SU-DHL-6 (cell line): ENCODE measurements around the gene FOCAD.
"Not testable (repeated sequence)": the region's sequence is repeated elsewhere in the genome, so short reads cannot be mapped to it uniquely, and the experiment has no call there.

Experiments
- H2AFZ ChIP-seq: fragments of 200-600 bp; sonication (generic); 2 replicates; pipeline ENCODE4 v1.6.1; 2014; ENCODE audit warnings: low read depth, mild to moderate bottlenecking, moderate library complexity, mixed read lengths, antibody characterized with exemption, low read length; ENCODE audit not compliant: severe bottlenecking
- H3F3A ChIP-seq: fragments of 200-600 bp; shearing (Covaris generic); 2 replicates; pipeline ENCODE4 v1.6.0; 2016; ENCODE audit warnings: antibody characterized with exemption, mild to moderate bottlenecking; ENCODE audit not compliant: insufficient read depth
- H3K27ac ChIP-seq: fragments of 200-600 bp; sonication (generic); 2 replicates; pipeline ENCODE4 v1.5.1; 2016; ENCODE audit warnings: low read depth, mild to moderate bottlenecking, low read length, moderate library complexity, mixed read lengths
- H3K27me3 ChIP-seq: fragments of 200-600 bp; sonication (generic), shearing (Covaris generic); 2 replicates; pipeline ENCODE4 v1.6.0; 2014; ENCODE audit warnings: mild to moderate bottlenecking, low read length
- H3K36me3 ChIP-seq: fragments of 200-600 bp; sonication (generic); 2 replicates; pipeline ENCODE4 v1.6.1; 2014; ENCODE audit warnings: mild to moderate bottlenecking, low read length, mixed read lengths
- H3K4me2 ChIP-seq: fragments of 300-600, 200-600 bp; shearing (Covaris generic), sonication (generic); 2 replicates; pipeline ENCODE4 v1.6.0; 2014; ENCODE audit warnings: low read length, low read depth, mild to moderate bottlenecking; ENCODE audit not compliant: poor library complexity, severe bottlenecking
- H3K4me3 ChIP-seq: fragments of 200-600 bp; sonication (generic); 2 replicates; pipeline ENCODE4 v1.5.1; 2014; ENCODE audit warnings: antibody characterized with exemption, low read length, mild to moderate bottlenecking, mixed read lengths; ENCODE audit not compliant: insufficient read depth, poor library complexity, severe bottlenecking
- H3K79me2 ChIP-seq: fragments of 200-600 bp; sonication (generic); 2 replicates; pipeline ENCODE4 v1.6.1; 2014; ENCODE audit warnings: mild to moderate bottlenecking, low read length, moderate library complexity; ENCODE audit not compliant: insufficient read depth
- H3K9ac ChIP-seq: fragments of 200-600 bp; sonication (generic); 2 replicates; pipeline ENCODE4 v1.7.0; 2014; ENCODE audit warnings: mild to moderate bottlenecking, low read length
- H3K9me2 ChIP-seq: fragments of 200-600 bp; sonication (generic); replicated peaks from 2 replicates; pipeline ENCODE4 v1.6.1; 2014; ENCODE audit warnings: low read length; ENCODE audit not compliant: insufficient read depth
- H3K9me3 ChIP-seq: fragments of 200-600 bp; sonication (generic); 2 replicates; pipeline ENCODE4 v1.6.1; 2014; ENCODE audit warnings: low read length, mixed read lengths; ENCODE audit not compliant: insufficient read depth
- H4K20me1 ChIP-seq: fragments of 200-600 bp; sonication (generic); 2 replicates; pipeline ENCODE4 v1.6.1; 2014; ENCODE audit warnings: low read depth, mild to moderate bottlenecking, antibody characterized with exemption, low read length, moderate library complexity, mixed read lengths
- CTCF ChIP-seq: fragments of 200-600 bp; sonication (generic); IDR thresholded peaks from one replicate; pipeline ENCODE4 v1.5.1; 2017; ENCODE audit warnings: antibody characterized with exemption, mild to moderate bottlenecking, low read length, moderate library complexity; ENCODE audit not compliant: insufficient read depth, poor library complexity, severe bottlenecking
- EZH2phosphoT487 ChIP-seq: fragments of 200-600 bp; sonication (generic), shearing (Covaris generic); conservative IDR thresholded peaks from 2 replicates; pipeline ENCODE4 v1.6.1; 2018; ENCODE audit warnings: mild to moderate bottlenecking, antibody characterized with exemption, low read length, moderate library complexity, mixed read lengths

FOCAD gene

DNA sequence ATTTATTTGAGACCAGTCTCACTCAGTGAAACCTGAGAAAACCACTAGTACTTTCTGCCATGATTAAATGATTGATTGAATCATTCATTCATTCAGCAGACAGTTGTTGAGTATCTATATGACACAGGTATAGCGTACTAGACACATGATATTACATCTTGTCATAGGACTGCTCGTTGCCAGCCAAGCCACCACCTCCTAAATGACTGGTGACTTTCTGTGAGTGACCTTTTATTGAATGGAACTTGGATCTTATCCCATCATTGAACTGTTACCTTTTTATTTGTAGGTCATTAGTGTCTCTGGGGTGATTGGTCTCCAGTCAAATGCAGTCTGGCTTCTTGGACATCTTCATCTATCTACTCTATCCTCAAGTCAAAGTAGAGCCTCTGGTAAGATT lies 266.6 kb downstream of the FOCAD start:
- TF ChIP-seq EZH2phosphoT487 (no peak), CTCF (no peak)
- Histone ChIP-seq H3K27me3 (no peaks in the 10 kb centered on the region), H3K9ac (no peak overlapping the region), H3F3A (no peaks in the 10 kb centered on the region), H3K27ac (no peak overlapping the region), H3K4me3 (no peak overlapping the region), H3K79me2 (no peaks in the 10 kb centered on the region), H4K20me1 (no peaks in the 10 kb centered on the region), H3K36me3 (no peaks in the 10 kb centered on the region), H3K9me2 (no peaks in the 10 kb centered on the region), H3K4me2 (no peak overlapping the region), H2AFZ (no peak overlapping the region), H3K9me3 (no peaks in the 10 kb centered on the region)

GRCh38 chr9:20962536-20963225 lies 278.6 kb downstream of the FOCAD start:
- no peaks in the 10 kb centered on the region for H4K20me1 ChIP-seq
- no peaks in the 10 kb centered on the region for H3K9me3 ChIP-seq
- H3K27ac ChIP-seq, result no peak overlapping the region
- H3K27me3 ChIP-seq, result no peaks in the 10 kb centered on the region
- no peak overlapping the region for H3K9ac ChIP-seq
- H3K4me2 ChIP-seq, result no peak overlapping the region
- no peaks in the 10 kb centered on the region for H3K9me2 ChIP-seq
- no peak for TF ChIP-seq EZH2phosphoT487
- TF ChIP-seq CTCF, result no peak
- H3F3A ChIP-seq, result no peaks in the 10 kb centered on the region
- no peak overlapping the region for H3K4me3 ChIP-seq
- H3K36me3 ChIP-seq, result no peaks in the 10 kb centered on the region; the same call in 1 of the 2 replicates
- H2AFZ ChIP-seq, result no peak overlapping the region
- no peaks in the 10 kb centered on the region for H3K79me2 ChIP-seq

DNA sequence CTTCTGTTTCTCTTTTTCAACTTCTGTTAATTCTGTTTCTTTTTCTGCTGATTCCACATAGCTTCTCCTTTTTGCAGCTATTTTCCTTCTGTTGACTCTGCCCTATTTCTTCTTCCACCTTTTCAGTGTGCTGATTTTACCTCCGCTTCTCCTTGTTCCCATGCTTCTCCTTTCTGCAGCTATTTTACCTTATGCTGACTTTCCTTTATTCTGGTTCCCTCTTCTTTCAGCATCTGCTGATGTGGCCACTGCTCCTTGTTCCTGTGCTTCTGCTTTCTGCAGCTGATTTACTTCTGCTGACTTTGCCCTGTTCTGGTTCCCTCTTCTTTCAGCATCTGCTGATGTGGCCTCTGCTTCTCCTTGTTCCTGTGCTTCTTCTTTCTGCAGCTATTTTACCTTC lies 288.6 kb downstream of the FOCAD start:
- H3K9me2 ChIP-seq, result no peaks in the 10 kb centered on the region
- no peaks in the 10 kb centered on the region for H3K79me2 ChIP-seq
- peaks cover 2% of the 10 kb centered on the region; the same call in 1 of the 2 replicates for H3K36me3 ChIP-seq
- TF ChIP-seq CTCF (no peak), EZH2phosphoT487 (no peak)
- H3K9me3 ChIP-seq, result peaks cover 9% of the 10 kb centered on the region; the same call in 1 of the 2 replicates
- H3F3A ChIP-seq, result peaks cover 41% of the 10 kb centered on the region
- H3K27me3 ChIP-seq, result no peaks in the 10 kb centered on the region
- H3K4me3 ChIP-seq, result no peak overlapping the region
- peak overlapping the region; percentile 59 for H3K27ac ChIP-seq
- H3K9ac ChIP-seq, result no peak overlapping the region
- H4K20me1 ChIP-seq, result no peaks in the 10 kb centered on the region
- H3K4me2 ChIP-seq, result peak overlapping the region; percentile 55
- H2AFZ ChIP-seq, result no peak overlapping the region

GRCh38 chr9:20973246-20973947 lies 289.3 kb downstream of the FOCAD start:
- not testable (repeated sequence) for H3K79me2 ChIP-seq, H4K20me1 ChIP-seq, H3K36me3 ChIP-seq, H3K9ac ChIP-seq, H2AFZ ChIP-seq, H3K4me3 ChIP-seq, H3K4me2 ChIP-seq, H3K9me3 ChIP-seq, H3K27me3 ChIP-seq, H3K9me2 ChIP-seq
- Histone ChIP-seq H3K27ac (peak overlapping the region; percentile 59), H3F3A (peaks cover 41% of the 10 kb centered on the region)

DNA sequence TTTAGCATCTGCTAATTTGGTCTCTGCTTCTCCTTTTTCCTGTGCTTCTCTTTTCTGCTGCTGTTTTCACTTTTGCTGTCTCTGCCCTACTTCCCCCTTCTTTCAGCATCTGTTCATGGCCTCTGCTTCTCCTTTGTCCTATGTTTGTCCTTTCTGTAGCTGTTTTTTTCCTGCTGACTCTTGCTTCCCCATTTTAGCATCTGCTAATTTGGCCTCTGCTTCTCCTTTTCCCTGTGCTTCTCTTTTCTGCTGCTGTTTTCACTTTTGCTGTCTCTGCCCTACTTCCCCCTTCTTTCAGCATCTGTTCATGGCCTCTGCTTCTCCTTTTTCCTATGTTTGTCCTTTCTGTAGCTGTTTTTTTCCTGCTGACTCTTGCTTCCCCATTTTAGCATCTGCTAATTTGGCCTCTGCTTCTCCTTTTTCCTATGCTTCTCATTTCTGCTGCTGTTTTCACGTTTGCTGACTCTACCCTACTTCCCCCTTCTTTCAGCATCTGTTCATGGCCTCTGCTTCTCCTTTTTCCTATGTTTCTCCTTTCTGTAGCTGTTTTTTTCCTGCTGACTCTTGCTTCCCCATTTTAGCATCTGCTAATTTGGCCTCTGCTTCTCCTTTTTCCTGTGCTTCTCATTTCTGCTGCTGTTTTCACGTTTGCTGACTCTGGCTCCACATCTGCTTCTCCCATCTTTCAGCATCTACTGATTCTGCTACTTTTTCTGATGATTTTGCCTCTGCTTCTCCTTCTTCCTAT lies 290.3 kb downstream of the FOCAD start:
- not testable (repeated sequence) for H3K9ac ChIP-seq, H3K9me2 ChIP-seq, H4K20me1 ChIP-seq, H2AFZ ChIP-seq, H3K79me2 ChIP-seq, H3K4me2 ChIP-seq, H3K4me3 ChIP-seq, H3K36me3 ChIP-seq, H3K27me3 ChIP-seq, H3K9me3 ChIP-seq
- Histone ChIP-seq H3F3A (peaks cover 41% of the 10 kb centered on the region), H3K27ac (peak overlapping the region; percentile 60)
